ENCODE results near the gene UVRAG. TPM values are rescaled to one million over a fixed set of nuclear protein-coding genes. Genes with fewer than 3 reads are reported as not detected.

Gene UVRAG
- total RNA-seq, 1 donor from 2014 or later = 34.0 TPM

- Mint-ChIP-seq H3K36me3 (peaks cover 6% of the 10 kb centered on the region), H3K27me3 (ENCODE audit: insufficient read depth, low read depth) (no peaks in the 10 kb centered on the region), H3K4me1 (no peaks in the 10 kb centered on the region), H3K27ac (no peak overlapping the region), H3K4me3 (no peak overlapping the region), H3K9me3 (no peaks in the 10 kb centered on the region)
- no peak for DNase-seq (ENCODE audit: low spot score)
- Histone ChIP-seq H3K79me2 (ENCODE audit: low read depth) (no peaks in the 10 kb centered on the region), H2AFZ (replicated peaks) (no peak overlapping the region), H3F3A (ENCODE audit: low read depth) (no peaks in the 10 kb centered on the region), H3K4me2 (no peak overlapping the region), H3K4me1 (no peaks in the 10 kb centered on the region), H3K9me3 (ENCODE audit: low read depth) (no peaks in the 10 kb centered on the region), H3K27me3 (no peaks in the 10 kb centered on the region), H4K20me1 (ENCODE audit: low read depth) (no peaks in the 10 kb centered on the region), H3K36me3 (no peaks in the 10 kb centered on the region), H3K27ac (no peak overlapping the region), H3K4me3 (no peak overlapping the region), H3K9ac (no peak overlapping the region)
- TF ChIP-seq CTCF (IDR thresholded peaks at IDR 0.05) (no peak), EZH2 (IDR thresholded peaks at IDR 0.05) (no peak), EZH2phosphoT487 (IDR thresholded peaks at IDR 0.05) (no peak)
Measured at GRCh38 chr11:76071090-76071489, 256.1 kb downstream of the UVRAG start.

GRCh38 chr11:76073724-76074123, 258.7 kb downstream of the UVRAG start:
- H3K4me3 Mint-ChIP-seq = no peak overlapping the region
- Histone ChIP-seq H3K4me2 (no peak overlapping the region), H3F3A (ENCODE audit: low read depth) (no peaks in the 10 kb centered on the region), H3K27me3 (no peaks in the 10 kb centered on the region), H3K27ac (no peak overlapping the region), H4K20me1 (ENCODE audit: low read depth) (no peaks in the 10 kb centered on the region), H3K79me2 (ENCODE audit: low read depth) (no peaks in the 10 kb centered on the region), H3K9me3 (ENCODE audit: low read depth) (no peaks in the 10 kb centered on the region), H3K4me3 (no peak overlapping the region), H3K9ac (no peak overlapping the region), H2AFZ (replicated peaks) (no peak overlapping the region), H3K36me3 (no peaks in the 10 kb centered on the region), H3K4me1 (no peaks in the 10 kb centered on the region)
- no peak for TF ChIP-seq EZH2 (IDR thresholded peaks at IDR 0.05)
- TF ChIP-seq EZH2phosphoT487 (IDR thresholded peaks at IDR 0.05) = no peak
- no peak for TF ChIP-seq CTCF (IDR thresholded peaks at IDR 0.05)
- DNase-seq (ENCODE audit: low spot score) = no peak
- no peaks in the 10 kb centered on the region for H3K4me1 Mint-ChIP-seq
- no peaks in the 10 kb centered on the region for H3K9me3 Mint-ChIP-seq
- H3K27me3 Mint-ChIP-seq (ENCODE audit: insufficient read depth, low read depth) = no peaks in the 10 kb centered on the region
- H3K36me3 Mint-ChIP-seq = no peaks in the 10 kb centered on the region
- H3K27ac Mint-ChIP-seq = no peak overlapping the region

- Histone ChIP-seq H3K4me1 (no peaks in the 10 kb centered on the region), H3F3A (ENCODE audit: low read depth) (no peaks in the 10 kb centered on the region), H4K20me1 (ENCODE audit: low read depth) (no peaks in the 10 kb centered on the region), H3K4me3 (no peak overlapping the region), H3K4me2 (no peak overlapping the region), H3K9me3 (ENCODE audit: low read depth) (no peaks in the 10 kb centered on the region), H3K27ac (no peak overlapping the region), H3K36me3 (no peaks in the 10 kb centered on the region), H3K79me2 (ENCODE audit: low read depth) (no peaks in the 10 kb centered on the region), H2AFZ (replicated peaks) (no peak overlapping the region), H3K27me3 (no peaks in the 10 kb centered on the region), H3K9ac (no peak overlapping the region)
- no peaks in the 10 kb centered on the region for H3K36me3 Mint-ChIP-seq
- H3K4me3 Mint-ChIP-seq = no peak overlapping the region
- no peaks in the 10 kb centered on the region for H3K27me3 Mint-ChIP-seq (ENCODE audit: insufficient read depth, low read depth)
- no peaks in the 10 kb centered on the region for H3K4me1 Mint-ChIP-seq
- TF ChIP-seq EZH2 (IDR thresholded peaks at IDR 0.05) (no peak), EZH2phosphoT487 (IDR thresholded peaks at IDR 0.05) (no peak), CTCF (IDR thresholded peaks at IDR 0.05) (no peak)
- no peak for DNase-seq (ENCODE audit: low spot score)
- no peak overlapping the region for H3K27ac Mint-ChIP-seq
- H3K9me3 Mint-ChIP-seq = no peaks in the 10 kb centered on the region
Measured at GRCh38 chr11:76074148-76075095, 259.4 kb downstream of the UVRAG start.

Measured in neural progenitor cell (in vitro differentiated cells).